Left ventricle myocardium superior (tissue), 1 donor: ENCODE data around the gene PRR5L. TPM values are rescaled to one million over a fixed set of nuclear protein-coding genes. Genes with fewer than 3 reads are reported as not detected.
A peak's percentile ranks its signal among the peaks of the same experiment; 100 is the strongest.

ENCODE experiments used
- ATAC-seq: fragments of 200-7000 bp; cut with Tn5 transposase; one replicate; pipeline ENCODE4 v1.9.1; 2020; ENCODE audit warnings: mild to moderate bottlenecking, moderate library complexity
- DNase-seq: peaks from one replicate; pipeline ENCODE4 v3.0.0-alpha.2; 2020
- intact Hi-C: fragments of 100-400 bp; cut with micrococcal nuclease; formaldehyde crosslinking; loops from one replicate; pipeline ENCODE4 v1.11.0; 2022
- total RNA-seq: library from RNA; stranded (reverse); fragmentation: NEBNext Ultra II Directional; extraction: Animal tissue kit (Norgen Biotek cat#: 25700); gene quantifications from one replicate; pipeline ENCODE4 v1.2.1, GENCODE V29; 2021
- donor health status: DM: no; HTN: yes; CAD: no; lungs with severe emphysema.

Gene PRR5L
- total RNA-seq, 1 donor from 2014 or later = 1.6 TPM

- DNase-seq = no peak
These were observed 51.4 kb downstream of the PRR5L start for GRCh38 chr11:36347384-36347906.

GRCh38 chr11:36349351-36350136, 53.5 kb downstream of the PRR5L start:
- intact Hi-C loops = no loop called here
- ATAC-seq (no peak), DNase-seq (no peak)

More at GRCh38 chr11:36347384-36347906, 51.4 kb downstream of the PRR5L start:
- no peak for ATAC-seq
- intact Hi-C loops = no loop called here

- intact Hi-C loops = no loop called here
- ATAC-seq (no peak), DNase-seq (no peak)
These were observed 54.0 kb downstream of the PRR5L start for GRCh38 chr11:36350137-36350513.

DNA sequence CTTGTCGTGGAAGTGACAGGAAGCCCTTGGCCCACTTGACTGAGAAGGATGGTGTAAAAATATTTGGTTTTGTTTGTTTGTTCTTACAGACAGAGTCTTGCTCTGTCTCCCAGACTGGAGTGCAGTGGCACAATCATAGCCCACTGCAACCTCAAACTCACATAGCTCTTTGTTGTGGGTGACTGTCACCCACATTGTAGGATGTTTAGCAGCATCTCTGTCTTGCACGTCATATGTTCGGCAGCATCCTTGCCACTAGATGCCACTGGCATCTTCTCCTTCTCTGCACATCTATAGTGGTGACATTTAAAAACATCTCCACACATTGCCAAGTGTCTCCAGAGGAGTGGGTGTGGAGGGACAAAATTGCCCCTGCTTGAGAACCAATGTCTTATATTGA, 56.8 kb downstream of the PRR5L start:
- intact Hi-C loops = no loop called here
- DNase-seq (no peak), ATAC-seq (no peak)

DNA sequence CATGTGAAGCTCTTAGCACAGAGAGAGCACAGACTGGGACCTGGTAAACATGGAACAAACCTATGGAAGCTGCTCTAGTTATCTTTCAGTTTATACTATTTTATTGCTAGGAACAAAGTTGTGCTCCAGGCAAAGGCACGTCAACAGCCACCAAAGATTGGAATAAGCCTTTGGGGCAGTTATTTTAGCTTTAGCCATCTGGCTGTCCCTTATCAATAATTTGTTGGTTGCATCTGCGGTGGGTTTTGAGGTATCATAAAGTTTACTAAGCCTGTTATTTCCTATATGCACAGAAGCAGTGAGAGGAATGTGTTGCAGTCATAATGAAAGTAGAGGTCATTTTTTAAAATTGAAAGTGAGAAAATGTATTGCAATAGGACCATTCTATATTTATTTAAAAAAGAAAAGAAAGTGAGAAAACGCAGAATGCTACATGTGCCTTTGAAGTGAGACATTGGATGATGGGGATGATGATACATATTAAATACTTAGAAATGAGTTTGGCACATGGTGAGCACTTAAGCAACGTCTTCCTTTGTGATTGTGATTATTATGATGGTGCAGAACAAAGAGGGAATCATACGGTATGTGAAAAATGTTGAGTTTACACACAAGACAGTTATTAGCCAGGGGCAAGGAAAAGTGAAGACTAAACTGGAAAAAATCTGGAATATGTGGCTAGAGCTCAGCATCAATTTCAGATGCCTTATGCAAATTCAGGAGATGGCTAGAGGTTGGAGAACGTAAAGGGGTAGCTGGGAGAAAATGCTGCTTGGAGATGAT, 58.3 kb downstream of the PRR5L start:
- no peak for DNase-seq
- intact Hi-C loops = no loop called here
- no peak for ATAC-seq

DNA sequence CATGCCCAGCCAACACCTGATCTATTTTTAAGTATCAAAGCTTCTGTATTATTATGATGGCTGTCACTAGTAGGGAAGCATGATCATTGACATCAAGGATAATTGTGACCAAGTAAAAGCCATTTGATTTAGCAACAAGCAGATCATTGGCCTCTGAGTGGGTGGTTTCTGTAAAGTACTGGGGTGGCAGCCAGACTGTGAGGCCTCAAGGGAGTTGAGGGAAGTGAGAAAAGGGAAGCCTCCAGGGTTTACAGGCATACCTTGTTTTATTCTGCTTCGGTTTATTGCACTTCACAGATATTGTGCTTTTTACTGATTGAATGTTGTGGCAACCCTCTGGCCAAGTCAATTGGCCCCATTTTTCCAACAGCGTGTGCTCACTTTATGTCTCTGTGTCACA, 60.1 kb downstream of the PRR5L start:
- DNase-seq (no peak), ATAC-seq (peak; percentile 15)
- intact Hi-C loops = no loop called here

DNA sequence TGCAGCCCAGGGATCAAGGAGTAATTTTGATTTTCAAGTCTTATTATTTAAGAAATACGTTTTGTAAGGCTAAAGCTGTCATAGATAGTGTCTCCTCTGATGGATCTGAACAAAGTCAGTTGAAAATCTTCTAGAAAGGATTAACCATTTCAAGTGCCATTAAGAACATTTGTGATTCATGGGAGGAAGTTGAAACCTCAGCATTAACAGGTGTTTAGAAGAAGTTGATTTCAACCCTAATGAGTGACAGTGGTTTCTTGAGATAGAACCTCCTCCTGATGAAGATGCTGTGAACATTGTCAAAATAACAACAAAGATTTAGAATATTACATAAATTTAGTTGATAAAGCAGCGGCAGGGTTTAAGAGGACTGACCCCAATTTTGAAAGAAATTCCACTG, 61.7 kb downstream of the PRR5L start:
- DNase-seq (no peak), ATAC-seq (no peak)
- intact Hi-C loops = no loop called here

DNA sequence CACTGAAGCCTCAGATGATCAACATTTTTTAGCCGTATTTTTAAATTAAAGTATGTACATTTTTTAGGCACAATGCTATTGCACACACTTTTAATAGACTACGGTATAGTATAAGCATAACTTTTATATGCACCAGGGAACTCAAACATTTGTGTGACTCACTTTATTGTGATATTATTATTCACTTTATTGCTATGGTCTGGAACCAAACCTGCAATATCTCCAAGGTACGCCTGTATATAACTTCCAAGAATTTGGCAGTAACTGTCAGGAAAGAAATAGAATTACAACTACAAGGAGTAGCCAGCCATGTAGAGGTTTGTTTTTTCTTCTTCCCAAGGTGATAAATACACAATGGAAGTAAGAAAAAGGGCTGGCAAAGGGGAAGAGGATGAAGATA, 62.3 kb downstream of the PRR5L start:
- intact Hi-C loops = no loop called here
- no peak for ATAC-seq

DNA sequence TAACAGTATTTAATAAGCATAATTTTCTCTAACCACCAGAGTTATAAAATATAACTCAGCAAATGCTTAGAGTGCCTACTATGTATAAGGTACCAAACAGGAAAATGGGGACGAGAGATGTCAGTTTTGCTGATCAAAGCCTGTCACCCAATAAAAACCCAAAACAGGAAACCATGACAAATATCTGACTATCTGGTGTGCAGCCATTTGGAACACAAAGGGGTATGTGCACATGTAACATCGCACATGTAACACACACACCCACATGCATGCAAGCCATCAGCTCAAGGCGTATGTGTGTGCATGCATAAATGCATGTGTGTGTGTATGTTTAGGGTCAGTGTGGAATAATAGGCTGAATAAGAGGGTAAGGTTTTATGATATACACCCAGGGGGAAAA, 64.2 kb downstream of the PRR5L start:
- DNase-seq = no peak
- intact Hi-C loops = no loop called here
- ATAC-seq = no peak

More for the DNA sequence above, 62.3 kb downstream of the PRR5L start:
- no peak for DNase-seq

GRCh38 chr11:36360826-36361415, 64.8 kb downstream of the PRR5L start:
- ATAC-seq = no peak
- no peak for DNase-seq
- intact Hi-C loops = no loop called here

- intact Hi-C loops = no loop called here
- ATAC-seq (no peak), DNase-seq (no peak)
These were observed 65.4 kb downstream of the PRR5L start for GRCh38 chr11:36361472-36361871.

GRCh38 chr11:36361901-36362391, 65.9 kb downstream of the PRR5L start:
- ATAC-seq (peak; percentile 54), DNase-seq (no peak)
- intact Hi-C loops = no loop called here

DNA sequence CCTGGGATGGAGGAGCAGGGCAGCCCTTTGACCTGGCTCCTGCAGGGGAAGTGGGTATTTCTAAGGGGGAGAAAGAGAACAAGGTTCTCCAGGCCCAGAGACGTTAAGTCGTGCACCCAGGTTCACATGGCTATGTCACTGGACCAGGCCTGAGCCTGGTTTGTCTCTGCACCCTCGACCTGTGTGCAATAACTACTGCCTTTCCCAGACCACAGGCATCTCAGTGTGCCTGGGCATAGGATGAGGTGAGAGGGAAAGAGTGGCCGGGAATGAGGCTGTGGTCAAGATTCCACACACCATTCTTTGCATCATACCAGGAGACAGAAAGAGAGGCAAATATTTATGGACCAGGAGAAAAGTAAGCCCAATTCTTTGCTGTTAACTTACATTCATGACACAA, 66.8 kb downstream of the PRR5L start:
- intact Hi-C loops = no loop called here
- DNase-seq = no peak
- ATAC-seq = no peak

DNA sequence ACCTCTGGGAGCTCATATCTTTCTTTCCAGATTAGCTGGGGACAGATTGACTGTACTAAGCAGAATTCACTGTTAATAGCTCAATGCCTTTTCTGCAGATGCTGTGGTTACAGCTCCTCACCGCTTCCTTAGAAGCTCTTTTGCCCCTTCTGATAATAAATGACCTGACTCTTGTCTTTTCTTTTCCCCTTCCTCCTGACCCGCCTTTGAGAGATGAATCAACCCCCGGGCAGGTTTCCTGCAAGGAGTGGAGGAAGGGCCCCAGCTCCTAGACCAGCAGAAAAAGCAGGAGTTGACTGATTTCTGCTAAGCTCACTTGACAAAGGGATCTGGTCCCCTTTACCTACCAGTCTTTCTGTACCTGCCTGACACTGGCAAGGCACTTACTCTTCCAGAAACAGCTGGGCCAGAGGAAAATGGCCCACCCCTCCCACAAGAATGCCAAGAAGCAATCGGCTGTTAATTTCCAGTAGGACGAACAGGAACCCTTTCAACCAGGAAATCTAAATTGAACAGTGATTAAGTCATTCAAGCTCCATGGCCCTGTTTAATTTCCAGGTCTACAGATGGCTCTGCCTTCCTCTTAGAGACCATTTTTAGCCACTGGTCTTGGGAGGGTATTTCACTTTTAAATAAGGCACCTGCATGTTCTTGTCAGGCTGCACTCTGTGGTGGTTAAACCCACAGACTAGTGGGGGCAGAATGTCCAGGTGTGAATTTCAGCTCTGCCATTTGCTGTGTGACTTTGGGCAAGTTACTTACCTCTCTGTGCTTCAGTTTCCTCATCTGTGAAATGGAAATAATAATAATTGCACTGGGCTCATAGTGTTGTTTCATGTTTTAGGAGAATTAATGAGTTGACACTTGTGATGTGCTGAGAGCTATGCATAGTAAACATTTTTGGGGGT, 67.5 kb downstream of the PRR5L start:
- no peak for ATAC-seq

DNA sequence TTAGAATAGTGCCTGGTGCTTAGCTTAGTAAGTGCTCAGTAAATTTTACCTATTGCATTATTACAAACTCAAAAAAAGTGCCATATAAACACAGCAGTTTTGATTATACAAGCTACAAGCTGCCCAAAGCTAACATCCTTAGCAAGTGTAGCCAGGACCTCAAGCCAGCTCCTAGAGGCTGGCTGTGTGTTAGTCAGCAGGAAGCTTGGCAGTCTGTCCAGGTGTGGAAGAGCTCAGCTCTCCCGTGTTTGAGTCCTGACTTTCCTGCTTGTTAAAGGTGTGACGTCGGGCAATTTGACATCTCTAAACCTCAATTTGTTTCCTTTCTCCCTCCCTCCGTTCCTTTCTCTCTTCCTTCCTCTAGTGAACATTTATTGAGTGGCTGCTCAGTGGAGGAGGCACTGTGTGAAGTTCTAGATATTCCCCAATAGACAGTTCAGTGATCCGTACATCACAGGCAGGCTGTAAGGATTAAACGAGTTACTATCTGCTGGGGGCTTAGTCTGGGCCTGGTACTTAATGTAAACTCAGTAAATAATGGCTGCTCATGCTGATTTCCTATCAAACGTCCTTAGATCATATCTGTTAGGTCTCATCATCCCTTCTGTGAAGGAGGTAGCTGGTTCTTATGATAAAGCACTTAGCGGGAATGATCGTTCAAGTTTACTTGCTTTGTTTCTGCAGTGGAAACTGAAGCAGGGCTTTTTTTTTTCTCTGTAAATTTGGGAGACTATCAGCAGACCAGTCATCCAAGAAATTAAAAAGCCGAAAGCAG, 68.7 kb downstream of the PRR5L start:
- no peak for ATAC-seq
- DNase-seq = no peak
- intact Hi-C loops = no loop called here

More for the DNA sequence above, 67.5 kb downstream of the PRR5L start:
- intact Hi-C loops = no loop called here
- no peak for DNase-seq

DNA sequence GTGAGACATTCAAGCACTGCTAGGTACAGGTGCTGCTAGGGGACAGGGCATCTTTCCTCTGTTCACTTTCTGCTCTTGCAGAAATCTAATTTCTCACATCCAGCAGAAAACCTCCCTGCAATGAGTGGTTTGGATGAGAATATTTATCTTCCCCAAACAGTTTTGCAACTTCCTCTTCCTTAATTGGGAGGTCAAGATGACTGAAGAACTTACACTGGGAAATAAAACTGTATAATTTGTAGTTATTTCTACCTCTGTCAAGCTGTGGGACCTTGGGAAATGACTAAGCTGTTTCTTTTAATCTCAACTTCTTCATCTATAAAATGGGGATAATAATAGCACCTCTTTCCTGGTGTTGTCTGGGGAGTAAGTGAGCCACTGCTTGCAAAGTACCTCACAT, 69.8 kb downstream of the PRR5L start:
- intact Hi-C loops = no loop called here
- ATAC-seq (no peak), DNase-seq (no peak)

GRCh38 chr11:36367806-36368680, 72.0 kb downstream of the PRR5L start:
- intact Hi-C loops = no loop called here
- DNase-seq = no peak
- peak; percentile 40 for ATAC-seq
